Endodermal cell (in vitro differentiated cells): ENCODE results near the gene ESF1. TPM values are rescaled to one million over a fixed set of nuclear protein-coding genes. Genes with fewer than 3 reads are reported as not detected.

Experiments
- DNase-seq: peaks from one replicate; pipeline ENCODE4 v3.0.0-alpha.2; 2017
- H3K27ac ChIP-seq: 2 replicates; pipeline ENCODE4 v1.5.1; 2013; ENCODE audit warnings: mild to moderate bottlenecking, low read depth, low read length, moderate library complexity
- H3K27me3 ChIP-seq: 2 replicates; pipeline ENCODE4 v1.6.1; 2013; ENCODE audit warnings: mild to moderate bottlenecking, low read length, moderate library complexity; ENCODE audit not compliant: insufficient read depth, control insufficient read depth, poor library complexity, severe bottlenecking
- H3K36me3 ChIP-seq: 2 replicates; pipeline ENCODE4 v1.7.0; 2013; ENCODE audit warnings: mild to moderate bottlenecking, low read length, moderate library complexity; ENCODE audit not compliant: control insufficient read depth, insufficient read depth
- H3K4me1 ChIP-seq: one replicate; pipeline ENCODE4 v1.7.0; 2013; ENCODE audit warnings: low read length; ENCODE audit not compliant: control insufficient read depth, insufficient read depth
- H3K4me3 ChIP-seq: 2 replicates; pipeline ENCODE4 v1.5.1; 2013; ENCODE audit warnings: mild to moderate bottlenecking, low read length, moderate library complexity
- H3K9ac ChIP-seq: 2 replicates; pipeline ENCODE4 v1.6.1; 2013; ENCODE audit warnings: mild to moderate bottlenecking, low read length, moderate library complexity; ENCODE audit not compliant: poor library complexity, severe bottlenecking; ENCODE audit errors: extremely low read depth
- H3K9me3 ChIP-seq: 2 replicates; pipeline ENCODE4 v1.6.1; 2013; ENCODE audit warnings: mild to moderate bottlenecking, low read length, moderate library complexity; ENCODE audit not compliant: control insufficient read depth
- H3K27ac Mint-ChIP-seq: 2 replicates; pipeline ENCODE4 v1.8.0; 2020; ENCODE audit warnings: mixed read lengths
- H3K27me3 Mint-ChIP-seq: 2 replicates; pipeline ENCODE4 v1.8.0; 2021; ENCODE audit warnings: mild to moderate bottlenecking, mixed read lengths; ENCODE audit not compliant: insufficient read depth
- H3K36me3 Mint-ChIP-seq: 2 replicates; pipeline ENCODE4 v1.8.0; 2020; ENCODE audit warnings: low read depth, mixed read lengths
- H3K4me1 Mint-ChIP-seq: 2 replicates; pipeline ENCODE4 v1.8.0; 2020; ENCODE audit warnings: mixed read lengths
- H3K4me3 Mint-ChIP-seq: 2 replicates; pipeline ENCODE4 v1.8.0; 2020; ENCODE audit warnings: mild to moderate bottlenecking, moderate library complexity, mixed read lengths
- H3K9me3 Mint-ChIP-seq: 2 replicates; pipeline ENCODE4 v1.8.0; 2020; ENCODE audit warnings: mild to moderate bottlenecking, mixed read lengths
- CTCF ChIP-seq: fragments of 200-600 bp; sonication (generic); conservative IDR thresholded peaks from 2 replicates; pipeline ENCODE4 v1.5.0; 2021; ENCODE audit warnings: antibody characterized with exemption, mild to moderate bottlenecking
- WGBS, 2 experiments: methylation state at CpG; one replicate each; pipeline versions ENCODE4 v1.1.5 to v1.1.7; 2013; ENCODE audit warnings: missing lambda C conversion rate in 2 of 2, mixed read lengths in 1 of 2; ENCODE audit not compliant: insufficient coverage in 1 of 2, insufficient read length in 1 of 2; 5-methylcytosine and 5-hydroxymethylcytosine counted together
- total RNA-seq, 2 donors: library from RNA; stranded (reverse); fragmentation: NEBNext Ultra II Directional in 1 of 2; extraction: Animal tissue kit (Norgen Biotek cat#: 25700) in 1 of 2; gene quantifications; 2 replicates in 1 of 2; 3 replicates in 1 of 2; pipeline ENCODE4 v1.2.1, GENCODE V29; 2021

Gene ESF1
- total RNA-seq, 2 donors from 2014 or later, result 23.9 to 32.1 TPM

GRCh38 chr20:13717631-13718044 is 67.1 kb downstream of the ESF1 start:
- no peak for DNase-seq
- H3K36me3 Mint-ChIP-seq, result peaks cover 55% of the 10 kb centered on the region
- Histone ChIP-seq H3K27me3 (no peaks in the 10 kb centered on the region), H3K4me3 (no peak overlapping the region), H3K9ac (no peak overlapping the region), H3K9me3 (peaks cover 6% of the 10 kb centered on the region), H3K4me1 (no peaks in the 10 kb centered on the region), H3K27ac (no peak overlapping the region), H3K36me3 (peaks cover 65% of the 10 kb centered on the region)
- H3K4me3 Mint-ChIP-seq, result no peak overlapping the region
- no peaks in the 10 kb centered on the region for H3K9me3 Mint-ChIP-seq
- no peak overlapping the region for H3K27ac Mint-ChIP-seq
- TF ChIP-seq CTCF, result no peak
- H3K27me3 Mint-ChIP-seq, result no peaks in the 10 kb centered on the region
- WGBS, 2 experiments, result no CpG with 5 or more reads among the region's 1 CpG
- no peaks in the 10 kb centered on the region for H3K4me1 Mint-ChIP-seq

- WGBS, 2 experiments, result 91 to 100% methylated on average over 2 to 3 of the region's 3 CpGs
- H3K4me1 Mint-ChIP-seq, result no peaks in the 10 kb centered on the region
- no peak overlapping the region for H3K4me3 Mint-ChIP-seq
- peaks cover 66% of the 10 kb centered on the region for H3K36me3 ChIP-seq
- H3K9me3 Mint-ChIP-seq, result peaks cover 19% of the 10 kb centered on the region
- no peaks in the 10 kb centered on the region for H3K27me3 ChIP-seq
- no peak overlapping the region for H3K4me3 ChIP-seq
- H3K27ac Mint-ChIP-seq, result no peak overlapping the region
- no peaks in the 10 kb centered on the region for H3K27me3 Mint-ChIP-seq
- H3K27ac ChIP-seq, result no peak overlapping the region
- no peaks in the 10 kb centered on the region for H3K4me1 ChIP-seq
- H3K9ac ChIP-seq, result no peak overlapping the region
- TF ChIP-seq CTCF, result no peak
- peaks cover 21% of the 10 kb centered on the region for H3K9me3 ChIP-seq
- no peak for DNase-seq
- peaks cover 62% of the 10 kb centered on the region for H3K36me3 Mint-ChIP-seq
Measured at GRCh38 chr20:13715171-13715570, 69.5 kb downstream of the ESF1 start.

- Mint-ChIP-seq H3K36me3 (peaks cover 21% of the 10 kb centered on the region), H3K27ac (no peak overlapping the region), H3K9me3 (peaks cover 29% of the 10 kb centered on the region), H3K27me3 (peaks cover 4% of the 10 kb centered on the region), H3K4me3 (no peak overlapping the region), H3K4me1 (no peaks in the 10 kb centered on the region)
- Histone ChIP-seq H3K4me3 (no peak overlapping the region), H3K9ac (no peak overlapping the region), H3K36me3 (peaks cover 13% of the 10 kb centered on the region), H3K27me3 (no peaks in the 10 kb centered on the region), H3K27ac (no peak overlapping the region), H3K4me1 (no peaks in the 10 kb centered on the region), H3K9me3 (peaks cover 16% of the 10 kb centered on the region)
- DNase-seq, result no peak
- no peak for TF ChIP-seq CTCF
- 100% methylated on average over 1 of the region's 1 CpG; no CpG with 5 or more reads in 1 of the 2 experiments for WGBS, 2 experiments
Measured at GRCh38 chr20:13708234-13708633, 76.5 kb downstream of the ESF1 start.
